ENCODE results near the gene TMC7.

DNA sequence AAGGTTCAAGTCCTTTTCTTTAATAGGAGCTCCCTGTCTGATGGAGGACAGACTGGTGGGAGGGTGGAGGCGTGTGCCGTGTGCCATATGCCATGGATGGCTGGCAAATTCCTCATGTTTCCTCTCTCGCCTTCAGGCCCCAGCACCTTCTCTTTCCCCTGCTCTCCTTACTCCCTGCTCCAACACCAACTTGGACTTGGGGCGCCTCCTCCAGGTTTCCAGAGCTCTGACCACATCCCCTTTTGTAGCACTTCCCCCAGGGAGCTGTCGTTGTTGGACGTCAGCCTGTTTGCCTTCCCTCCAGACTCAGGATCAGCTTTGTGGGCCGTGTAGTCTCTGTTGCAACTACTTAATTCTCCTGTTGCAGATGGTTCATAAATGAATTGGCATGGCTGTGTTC lies 30.7 kb downstream of the TMC7 start:
- no peak for TF ChIP-seq EP300 (IDR thresholded peaks at IDR 0.05; ENCODE audit: low read length)
- TF ChIP-seq, protein P1, sequence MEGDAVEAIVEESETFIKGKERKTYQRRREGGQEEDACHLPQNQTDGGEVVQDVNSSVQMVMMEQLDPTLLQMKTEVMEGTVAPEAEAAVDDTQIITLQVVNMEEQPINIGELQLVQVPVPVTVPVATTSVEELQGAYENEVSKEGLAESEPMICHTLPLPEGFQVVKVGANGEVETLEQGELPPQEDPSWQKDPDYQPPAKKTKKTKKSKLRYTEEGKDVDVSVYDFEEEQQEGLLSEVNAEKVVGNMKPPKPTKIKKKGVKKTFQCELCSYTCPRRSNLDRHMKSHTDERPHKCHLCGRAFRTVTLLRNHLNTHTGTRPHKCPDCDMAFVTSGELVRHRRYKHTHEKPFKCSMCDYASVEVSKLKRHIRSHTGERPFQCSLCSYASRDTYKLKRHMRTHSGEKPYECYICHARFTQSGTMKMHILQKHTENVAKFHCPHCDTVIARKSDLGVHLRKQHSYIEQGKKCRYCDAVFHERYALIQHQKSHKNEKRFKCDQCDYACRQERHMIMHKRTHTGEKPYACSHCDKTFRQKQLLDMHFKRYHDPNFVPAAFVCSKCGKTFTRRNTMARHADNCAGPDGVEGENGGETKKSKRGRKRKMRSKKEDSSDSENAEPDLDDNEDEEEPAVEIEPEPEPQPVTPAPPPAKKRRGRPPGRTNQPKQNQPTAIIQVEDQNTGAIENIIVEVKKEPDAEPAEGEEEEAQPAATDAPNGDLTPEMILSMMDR (IDR thresholded peaks at IDR 0.05 in 2 of 3, conservative IDR thresholded peaks at IDR 0.05 in 1 of 3; ENCODE audit: insufficient read depth in 2 of 3, low read depth in 1 of 3, low read length in 3 of 3), result peak; percentile 20 to 58 (median 22); a peak in 3 of 6 replicates
- no peak for TF ChIP-seq ARHGAP35 (IDR thresholded peaks at IDR 0.05; ENCODE audit: partially characterized antibody)
- no peak for TF ChIP-seq ZNF695 (CRISPR knock-in tag; IDR thresholded peaks at IDR 0.05)
- TF ChIP-seq SIN3A (IDR thresholded peaks at IDR 0.05; ENCODE audit: borderline replicate concordance in 2 of 2, control insufficient read depth in 1 of 2, low read depth in 2 of 2, low read length in 2 of 2), result no peak
- TF ChIP-seq MAFK (IDR thresholded peaks at IDR 0.05; ENCODE audit: low read length), result no peak
- no peak for TF ChIP-seq DACH1 (IDR thresholded peaks at IDR 0.05; ENCODE audit: partially characterized antibody)

Measured in K562 (cell line).